Measurements from ENCODE around the gene ADGRD1. TPM values are rescaled to one million over a fixed set of nuclear protein-coding genes. Genes with fewer than 3 reads are reported as not detected.

ADGRD1 gene
- total and polyA plus RNA-seq, 2 of the 8 experiments (the other 6 are each of a cell fraction or from before 2014, with no cell fraction given) = 0.36 to 0.48 TPM

- H4K20me1 ChIP-seq (replicated peaks in 1 of 2; ENCODE audit: control insufficient read depth in 1 of 2, insufficient read depth in 2 of 2, low read length in 2 of 2) = no peaks in the 10 kb centered on the region
- H2BK120ac ChIP-seq (replicated peaks; ENCODE audit: low read depth, low read length) = no peak overlapping the region
- no peak overlapping the region for H2AFZ ChIP-seq (ENCODE audit: low read length)
- H3K4me1 ChIP-seq (replicated peaks in 1 of 4; ENCODE audit: control insufficient read depth in 3 of 4, insufficient read depth in 4 of 4, low read length in 3 of 4) = peaks cover 0 to 2% (median 0%) of the 10 kb centered on the region in 4 experiments; a peak in 1 of 7 replicates
- no peaks in the 10 kb centered on the region for H3K79me1 ChIP-seq (ENCODE audit: low read depth, low read length)
- FAIRE-seq (no peak), DNase-seq (ENCODE audit: low read depth in 1 of 2, low spot score in 2 of 2) (no peak)
- no peak overlapping the region for H4K8ac ChIP-seq (ENCODE audit: extremely low read depth, insufficient read depth, low read length)
- H3K4me2 ChIP-seq (ENCODE audit: insufficient read depth in 1 of 2, low read depth in 2 of 2, low read length in 2 of 2) = no peak overlapping the region
- H2BK15ac ChIP-seq (ENCODE audit: low read length) = no peak overlapping the region
- ChIA-PET CTCF (ENCODE audit: partially characterized antibody) (interaction anchor here (1.1 kb wide), 1 partner anchor 9 kb away, joined by 4 read pairs; no protein-coding TSS in a partner anchor), POLR2A (ENCODE audit: partially characterized antibody) (no interaction called here)
- H3K23me2 ChIP-seq (ENCODE audit: low read depth, low read length) = no peaks in the 10 kb centered on the region
- no peak overlapping the region for H3K4me3 ChIP-seq (ENCODE audit: extremely low read depth in 1 of 4, insufficient read depth in 2 of 4, low read depth in 3 of 4, low read length in 4 of 4)
- no peak overlapping the region for H3K27ac ChIP-seq (ENCODE audit: low read depth, low read length)
- H2AK5ac ChIP-seq (ENCODE audit: low read depth, low read length) = no peak overlapping the region
- no peaks in the 10 kb centered on the region for H3K79me2 ChIP-seq (ENCODE audit: control insufficient read depth in 1 of 2, insufficient read depth in 2 of 2, low read length in 2 of 2)
- no peak overlapping the region for H3K23ac ChIP-seq (ENCODE audit: insufficient read length)
- 84% methylated on average over 2 of the region's 5 CpGs; no CpG with 5 or more reads in 1 of the 2 experiments for WGBS, 2 experiments (ENCODE audit: extremely low coverage in 1 of 2, insufficient coverage in 1 of 2, insufficient read length in 1 of 2, insufficient replicate concordance in 2 of 2, low coverage in 1 of 2, low lambda C conversion rate in 2 of 2, missing lambda C conversion rate in 1 of 2)
- H4K5ac ChIP-seq (ENCODE audit: insufficient read length, low read depth, low read length) = no peak overlapping the region
- no peak overlapping the region for H2BK5ac ChIP-seq (ENCODE audit: low read depth, low read length)
- no peak overlapping the region for H4K91ac ChIP-seq (replicated peaks; ENCODE audit: insufficient read length, low read length)
- no peak overlapping the region for H2BK12ac ChIP-seq (ENCODE audit: low read depth, low read length)
- H3K18ac ChIP-seq (ENCODE audit: extremely low read depth, low read length) = no peak overlapping the region
- no peak overlapping the region for H3K56ac ChIP-seq (replicated peaks; ENCODE audit: insufficient read length, low read depth, low read length)
- no peak overlapping the region for H3K14ac ChIP-seq (ENCODE audit: insufficient read length)
- H3K27me3 ChIP-seq (replicated peaks in 1 of 4; ENCODE audit: control insufficient read depth in 3 of 4, extremely low read depth in 1 of 4, insufficient read depth in 3 of 4, low read length in 3 of 4) = no peaks in the 10 kb centered on the region
- H2BK20ac ChIP-seq (ENCODE audit: low read length) = no peak overlapping the region
- no peaks in the 10 kb centered on the region for H3K36me3 ChIP-seq (ENCODE audit: control insufficient read depth in 2 of 4, insufficient read depth in 4 of 4, low read length in 3 of 4)
- H3K4ac ChIP-seq (replicated peaks; ENCODE audit: insufficient read length, low read depth, low read length) = no peak overlapping the region
- H3K9ac ChIP-seq (replicated peaks in 1 of 4; ENCODE audit: extremely low read depth in 1 of 4, low read depth in 3 of 4, low read length in 3 of 4) = no peak overlapping the region
- H3K9me3 ChIP-seq (ENCODE audit: insufficient read depth in 2 of 2, low read depth in 1 of 2, low read length in 1 of 2) = peaks cover 2 to 26% of the 10 kb centered on the region in 2 experiments; a peak in 3 of 4 replicates
- no peak for TF ChIP-seq SIN3A (conservative IDR thresholded peaks at IDR 0.05 in 1 of 2, IDR thresholded peaks at IDR 0.05 in 1 of 2; ENCODE audit: low read depth in 1 of 2, low read length in 2 of 2)
- TF ChIP-seq GABPA (IDR thresholded peaks at IDR 0.05; ENCODE audit: borderline replicate concordance, insufficient read depth, low read length) = no peak
- no peak for TF ChIP-seq MAX (IDR thresholded peaks at IDR 0.05)
- TF ChIP-seq ASH2L (IDR thresholded peaks at IDR 0.05; ENCODE audit: low read length) = no peak
- no peak for TF ChIP-seq E2F6 (IDR thresholded peaks at IDR 0.05)
- no peak for TF ChIP-seq SIRT6 (IDR thresholded peaks at IDR 0.05; ENCODE audit: low read length)
- TF ChIP-seq BCL11A (IDR thresholded peaks at IDR 0.05; ENCODE audit: low read depth in 2 of 2, low read length in 2 of 2) = no peak
- no peak for TF ChIP-seq SAP30 (IDR thresholded peaks at IDR 0.05; ENCODE audit: insufficient read depth, insufficient replicate concordance, low read length)
- TF ChIP-seq POLR2A (IDR thresholded peaks at IDR 0.05; ENCODE audit: control extremely low read depth in 1 of 2, low read depth in 2 of 2, low read length in 2 of 2) = no peak
- no peak for TF ChIP-seq SUZ12 (IDR thresholded peaks at IDR 0.05; ENCODE audit: low read length)
- TF ChIP-seq PHF8 (conservative IDR thresholded peaks at IDR 0.05; ENCODE audit: low read depth, low read length) = no peak
Observed at GRCh38 chr12:130998136-130998535, 44.4 kb downstream of the ADGRD1 start.

All from H1 (cell line).